AML-193 (cell line): ENCODE measurements around the gene AFAP1L2.

Experiments
- DNase-seq, 2 experiments: peaks; one replicate each; lab custom pipeline; 2025; lab: John Stamatoyannopoulos, UW

Gene AFAP1L2

DNA sequence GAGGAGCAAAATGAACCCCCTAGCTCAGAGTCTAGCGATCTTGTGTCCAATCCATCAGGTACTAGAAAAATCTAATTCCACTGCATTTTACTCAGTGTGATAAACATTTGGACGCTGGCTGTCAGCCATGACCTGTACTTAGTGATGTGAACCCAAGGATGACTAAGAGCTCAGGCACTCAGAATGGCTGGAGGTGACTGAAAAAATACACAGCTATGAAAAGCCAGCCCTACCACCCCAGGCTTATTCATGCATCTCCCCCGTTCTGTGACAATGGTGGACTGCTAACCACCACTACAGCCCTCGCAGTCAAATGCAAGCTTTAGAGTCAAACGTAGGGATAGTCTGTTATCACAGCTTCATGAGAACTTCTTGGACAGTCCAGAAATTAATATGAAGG lies 14.9 kb downstream of the AFAP1L2 start:
- DNase-seq: no peak

DNA sequence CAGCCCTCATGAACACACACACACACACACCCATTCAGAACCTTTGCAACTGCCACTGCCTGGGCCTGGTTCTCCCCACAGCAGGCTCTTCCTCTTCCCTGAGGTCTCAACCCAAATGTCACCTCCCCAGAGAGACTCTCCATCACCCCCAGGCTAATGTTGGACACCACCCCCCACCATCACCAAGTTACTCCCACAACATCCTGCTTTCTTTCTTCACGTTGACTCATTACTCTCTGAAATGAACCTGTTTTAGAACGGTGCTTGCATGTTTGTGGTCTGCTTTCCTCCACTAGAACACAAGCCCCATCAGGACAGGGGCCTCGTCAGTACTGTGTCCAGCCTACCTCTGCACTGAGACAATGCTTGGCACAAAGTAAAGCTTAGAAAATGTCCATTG lies 16.0 kb downstream of the AFAP1L2 start:
- DNase-seq: no peak

GRCh38 chr10:114387784-114388183 lies 16.5 kb downstream of the AFAP1L2 start:
- DNase-seq: no peak

DNA sequence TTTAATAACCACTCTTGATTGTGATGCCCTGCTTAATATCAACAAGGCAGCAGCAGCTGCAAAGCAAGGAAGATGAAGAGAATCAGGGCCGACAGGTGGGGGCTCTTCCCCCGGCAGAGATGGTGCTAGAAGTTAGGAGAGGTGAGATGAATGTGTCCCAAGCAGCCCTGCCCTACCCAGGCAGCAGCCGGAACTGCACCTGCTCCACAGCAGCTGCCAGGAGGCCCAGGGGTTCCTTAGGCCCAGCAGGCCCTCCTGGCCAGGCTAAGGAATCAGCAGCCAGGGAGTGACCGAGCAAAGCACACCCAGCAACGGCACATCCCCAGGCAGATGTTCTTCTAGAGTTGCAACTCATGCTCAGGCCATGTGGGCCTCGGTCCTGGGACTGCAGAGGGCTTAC lies 17.9 kb downstream of the AFAP1L2 start:
- DNase-seq: no peak

GRCh38 chr10:114385557-114385956 lies 18.7 kb downstream of the AFAP1L2 start:
- DNase-seq: no peak

- DNase-seq: no peak
Measured at GRCh38 chr10:114384601-114385000, 19.7 kb downstream of the AFAP1L2 start.

- no peak for DNase-seq
Measured at GRCh38 chr10:114384181-114384580, 20.1 kb downstream of the AFAP1L2 start.

DNA sequence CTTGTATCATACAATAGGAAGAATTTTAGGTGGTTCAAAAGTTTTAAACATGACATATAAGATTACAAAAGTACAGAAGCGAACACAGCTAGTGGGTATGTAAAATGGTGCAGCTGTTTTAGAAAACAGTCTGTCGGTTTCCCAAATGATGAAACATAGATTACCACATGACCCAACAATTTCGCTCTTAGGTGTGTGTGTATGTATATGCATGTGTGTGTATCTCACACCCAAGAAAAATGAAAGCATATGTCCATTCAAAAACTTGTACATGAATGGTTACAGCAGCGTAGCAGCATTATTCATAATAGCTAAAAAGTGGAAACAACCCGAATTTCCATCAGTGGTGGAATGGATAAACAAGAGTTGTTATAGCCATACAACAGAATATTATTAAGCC lies 23.5 kb downstream of the AFAP1L2 start:
- no peak for DNase-seq

GRCh38 chr10:114380060-114380459 lies 24.2 kb downstream of the AFAP1L2 start:
- DNase-seq: no peak

- no peak for DNase-seq
Measured at GRCh38 chr10:114379631-114380041, 24.7 kb downstream of the AFAP1L2 start.

- DNase-seq: no peak
Measured at GRCh38 chr10:114376523-114376922, 27.8 kb downstream of the AFAP1L2 start.

- no peak for DNase-seq
Measured at GRCh38 chr10:114375047-114375446, 29.3 kb downstream of the AFAP1L2 start.

GRCh38 chr10:114374053-114374791 lies 30.1 kb downstream of the AFAP1L2 start:
- DNase-seq: no peak

GRCh38 chr10:114373631-114374030 lies 30.7 kb downstream of the AFAP1L2 start:
- DNase-seq: no peak

DNA sequence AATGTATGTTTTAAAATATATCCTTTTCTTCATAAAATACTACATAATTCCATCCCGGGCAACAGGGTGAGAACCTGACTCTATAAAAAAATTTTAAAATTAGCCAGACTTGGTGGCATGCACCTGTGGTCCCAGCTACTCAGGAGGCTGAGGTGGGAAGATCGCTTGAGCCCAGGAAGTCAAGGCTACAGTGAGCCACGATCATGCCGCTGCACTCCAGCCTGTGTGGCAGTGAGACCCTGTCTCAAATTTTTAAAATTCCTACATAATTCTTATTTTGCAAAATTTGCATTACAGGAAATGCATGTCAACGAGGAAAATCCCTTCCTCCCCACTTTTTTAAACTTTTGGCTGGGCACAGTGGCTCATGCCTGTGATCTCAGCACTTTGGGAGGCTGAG lies 31.3 kb downstream of the AFAP1L2 start:
- no peak for DNase-seq

DNA sequence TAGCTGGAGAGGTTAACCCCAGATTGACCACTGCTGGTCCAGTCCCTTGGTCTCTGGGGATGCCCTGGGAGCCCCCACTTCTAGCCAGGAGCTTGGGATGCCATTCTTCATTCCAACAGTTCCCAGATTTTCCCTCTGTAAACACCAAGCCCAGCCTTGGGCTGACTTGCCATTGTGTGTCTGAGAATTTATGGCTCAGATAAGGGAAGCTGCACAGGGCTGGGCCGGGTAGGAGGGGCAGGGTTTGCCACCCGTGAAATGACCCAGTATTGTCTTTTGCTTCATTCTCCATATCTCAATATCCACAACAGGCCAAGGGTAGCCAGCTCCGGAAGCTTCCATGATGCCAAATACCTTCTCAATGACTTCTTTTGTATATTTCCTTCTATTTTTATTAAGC lies 32.1 kb downstream of the AFAP1L2 start:
- DNase-seq: no peak

- DNase-seq: no peak
Measured at GRCh38 chr10:114370966-114371365, 33.3 kb downstream of the AFAP1L2 start.

GRCh38 chr10:114370199-114370598 lies 34.1 kb downstream of the AFAP1L2 start:
- DNase-seq: no peak

GRCh38 chr10:114368057-114368391 lies 36.3 kb downstream of the AFAP1L2 start:
- no peak for DNase-seq

DNA sequence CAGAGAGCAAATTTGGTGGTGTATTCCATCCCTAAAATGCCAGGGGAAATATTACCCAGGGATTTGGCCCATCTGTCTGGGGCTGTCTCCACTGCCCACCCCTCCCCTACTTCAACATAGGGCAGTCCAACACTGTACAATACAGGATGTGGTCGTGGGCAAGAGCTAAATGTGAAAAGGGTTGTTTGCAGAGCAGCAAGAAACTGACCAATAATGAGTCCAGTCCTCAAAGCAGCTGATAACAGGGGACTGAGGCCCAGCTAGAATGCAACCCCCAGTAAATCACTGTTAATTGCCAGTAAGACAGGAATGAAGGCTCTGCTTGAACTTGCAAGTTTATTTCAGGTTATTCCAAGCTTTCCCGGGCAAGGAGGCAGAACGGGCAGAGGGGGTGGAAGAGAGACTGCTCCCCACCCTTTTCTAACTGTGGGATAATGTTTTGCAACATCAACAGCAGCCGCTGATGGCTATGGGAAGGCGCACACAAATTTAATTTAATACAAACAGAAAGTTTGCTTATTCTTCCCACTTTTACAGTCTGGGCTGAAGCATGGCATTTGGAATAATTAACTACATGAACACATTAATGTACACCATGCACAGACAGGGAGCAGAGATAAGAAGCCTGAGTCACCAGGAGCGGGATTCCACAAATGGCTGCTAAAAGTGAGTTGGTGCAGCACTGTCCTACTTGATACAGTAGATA lies 36.8 kb downstream of the AFAP1L2 start:
- no peak for DNase-seq

DNA sequence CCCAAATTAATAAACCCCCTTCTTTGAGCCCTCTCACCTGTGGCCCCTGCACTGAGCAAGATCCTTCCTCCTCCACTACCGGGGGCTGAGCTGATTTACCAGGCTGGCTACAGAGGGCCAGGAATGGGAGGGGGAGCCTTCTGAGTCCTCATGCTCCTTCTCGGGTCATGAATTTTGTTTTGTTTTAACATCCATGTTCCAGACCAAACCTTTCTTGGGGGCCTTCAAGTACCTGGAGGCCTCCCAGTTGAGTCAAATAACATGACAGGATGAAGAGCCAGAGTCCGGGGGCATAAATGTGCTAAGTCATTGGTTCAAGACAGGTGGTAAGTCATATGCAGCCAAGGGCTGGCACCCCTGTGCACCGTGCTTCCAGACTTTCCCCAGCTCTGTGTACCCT lies 39.6 kb downstream of the AFAP1L2 start:
- no peak for DNase-seq

- no peak for DNase-seq
Measured at GRCh38 chr10:114363745-114364454, 40.4 kb downstream of the AFAP1L2 start.

- DNase-seq: no peak
Measured at GRCh38 chr10:114362826-114363355, 41.4 kb downstream of the AFAP1L2 start.
